Calu3 (cell line): Measurements from ENCODE around the gene GATAD2A. TPM values are rescaled to one million over a fixed set of nuclear protein-coding genes. Genes with fewer than 3 reads are reported as not detected.
"Not testable (repeated sequence)": the region's sequence is repeated elsewhere in the genome, so short reads cannot be mapped to it uniquely, and the experiment has no call there.

Experiments used
- BruUV-seq: library from RNA; stranded (reverse); fragments of 400-500 nt; replicated peaks from 2 replicates; lab custom pipeline; 2021; lab: Mats Ljungman, UMichigan
- CTCF ChIA-PET: fragments of 300-600 bp; sonication (Branson Sonifier 250); formaldehyde crosslinking; loops from one replicate; lab custom pipeline; 2022; ENCODE audit warnings: antibody characterized with exemption; lab: Charles Lee
- DNase-seq: peaks from one replicate; pipeline ENCODE4 v3.0.0; 2022
- H3K27ac Mint-ChIP-seq: one replicate; pipeline ENCODE4 v1.8.0; 2022; ENCODE audit warnings: mixed read lengths; ENCODE audit not compliant: unreplicated experiment
- H3K27me3 Mint-ChIP-seq: one replicate; pipeline ENCODE4 v1.8.0; 2022; ENCODE audit warnings: mixed read lengths; ENCODE audit not compliant: unreplicated experiment
- H3K36me3 Mint-ChIP-seq: one replicate; pipeline ENCODE4 v1.8.0; 2022; ENCODE audit warnings: mild to moderate bottlenecking, moderate library complexity, mixed read lengths; ENCODE audit not compliant: insufficient read depth, unreplicated experiment
- H3K4me1 Mint-ChIP-seq: one replicate; pipeline ENCODE4 v1.8.0; 2022; ENCODE audit warnings: mild to moderate bottlenecking, low read depth, mixed read lengths; ENCODE audit not compliant: unreplicated experiment
- H3K4me3 Mint-ChIP-seq: one replicate; pipeline ENCODE4 v1.8.0; 2022; ENCODE audit warnings: mild to moderate bottlenecking, low read depth, moderate library complexity, mixed read lengths; ENCODE audit not compliant: unreplicated experiment
- H3K9me3 Mint-ChIP-seq: one replicate; pipeline ENCODE4 v1.8.0; 2022; ENCODE audit warnings: low read depth, mixed read lengths; ENCODE audit not compliant: unreplicated experiment
- intact Hi-C: fragments of 100-400 bp; cut with micrococcal nuclease; formaldehyde crosslinking; loops from one replicate; pipeline ENCODE4 v1.10.0; 2022; ENCODE audit not compliant: unreplicated experiment
- total RNA-seq: library from RNA; stranded (reverse); gene quantifications from 2 replicates; pipeline ENCODE4 v1.2.3, GENCODE V29; 2022
- TF ChIP-seq, protein P1 (sequence below): fragments of 200-600 bp; IDR thresholded peaks from one replicate; pipeline ENCODE4 v1.8.0; 2022; ENCODE audit warnings: antibody characterized with exemption; ENCODE audit not compliant: unreplicated experiment

Gene GATAD2A
- total RNA-seq, 1 experiment from 2014 or later: 79.8 TPM

DNA sequence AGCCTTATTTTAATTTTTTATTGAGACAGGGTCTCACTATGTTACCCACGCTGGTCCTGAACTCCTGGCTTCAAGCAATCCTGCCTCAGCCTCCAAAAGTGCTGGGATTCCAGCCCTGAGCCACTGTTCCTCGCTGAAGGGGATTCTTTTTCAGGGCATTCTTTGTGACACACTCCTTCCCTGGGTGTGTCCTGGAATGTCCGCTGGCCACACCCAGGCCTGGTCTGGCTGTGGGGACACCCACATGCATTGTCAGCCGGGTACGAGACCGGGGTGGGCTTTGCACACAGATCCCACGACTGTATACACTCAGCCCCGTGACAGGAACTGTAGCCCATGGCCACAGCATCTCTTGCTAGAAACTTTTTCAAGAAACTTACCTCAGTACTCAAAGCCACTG lies 34.4 kb upstream of the GATAD2A start:
- no peaks in the 10 kb centered on the region for H3K36me3 Mint-ChIP-seq

DNA sequence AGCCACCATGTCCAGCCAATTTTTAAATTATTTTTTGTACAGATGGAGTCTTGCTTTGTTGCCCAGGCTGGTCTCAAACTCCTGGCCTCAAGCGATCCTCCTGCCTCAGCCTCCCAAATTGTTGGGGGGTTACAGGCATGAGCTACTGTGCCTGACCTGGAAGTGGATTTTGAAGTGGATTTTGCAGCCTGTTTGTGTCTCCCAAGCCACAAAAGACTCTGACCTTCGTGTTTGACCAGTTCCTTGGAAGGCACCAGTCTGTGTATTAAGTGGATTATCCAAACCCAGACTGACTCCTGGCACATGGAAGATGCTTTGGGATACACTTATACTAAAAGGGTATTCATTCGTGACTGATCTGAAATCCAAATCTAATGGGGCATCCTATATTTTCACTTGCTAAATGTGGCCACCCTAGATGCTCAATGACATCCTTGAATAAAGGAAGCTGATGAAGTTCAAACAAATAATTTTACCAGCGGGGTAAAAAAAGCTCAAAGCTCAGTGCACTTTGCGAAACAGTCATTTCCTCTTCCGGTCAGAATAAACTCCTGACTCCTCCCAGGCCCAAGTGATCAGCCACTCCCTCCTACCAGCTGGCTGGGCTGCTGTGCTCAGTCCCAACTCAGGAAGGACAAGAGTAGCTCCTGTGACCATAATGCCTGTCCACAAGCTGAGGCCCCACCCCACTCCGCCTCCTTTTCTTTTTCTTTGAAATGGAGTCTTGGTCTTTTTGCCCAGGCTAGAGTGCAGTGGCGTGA lies 32.6 kb upstream of the GATAD2A start:
- intact Hi-C loops: no loop called here
- TF ChIP-seq, protein P1, sequence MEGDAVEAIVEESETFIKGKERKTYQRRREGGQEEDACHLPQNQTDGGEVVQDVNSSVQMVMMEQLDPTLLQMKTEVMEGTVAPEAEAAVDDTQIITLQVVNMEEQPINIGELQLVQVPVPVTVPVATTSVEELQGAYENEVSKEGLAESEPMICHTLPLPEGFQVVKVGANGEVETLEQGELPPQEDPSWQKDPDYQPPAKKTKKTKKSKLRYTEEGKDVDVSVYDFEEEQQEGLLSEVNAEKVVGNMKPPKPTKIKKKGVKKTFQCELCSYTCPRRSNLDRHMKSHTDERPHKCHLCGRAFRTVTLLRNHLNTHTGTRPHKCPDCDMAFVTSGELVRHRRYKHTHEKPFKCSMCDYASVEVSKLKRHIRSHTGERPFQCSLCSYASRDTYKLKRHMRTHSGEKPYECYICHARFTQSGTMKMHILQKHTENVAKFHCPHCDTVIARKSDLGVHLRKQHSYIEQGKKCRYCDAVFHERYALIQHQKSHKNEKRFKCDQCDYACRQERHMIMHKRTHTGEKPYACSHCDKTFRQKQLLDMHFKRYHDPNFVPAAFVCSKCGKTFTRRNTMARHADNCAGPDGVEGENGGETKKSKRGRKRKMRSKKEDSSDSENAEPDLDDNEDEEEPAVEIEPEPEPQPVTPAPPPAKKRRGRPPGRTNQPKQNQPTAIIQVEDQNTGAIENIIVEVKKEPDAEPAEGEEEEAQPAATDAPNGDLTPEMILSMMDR: no peak
- Mint-ChIP-seq H3K9me3 (no peaks in the 10 kb centered on the region), H3K4me3 (no peak overlapping the region), H3K27ac (peak overlapping the region; percentile 56), H3K36me3 (peaks cover 4% of the 10 kb centered on the region), H3K27me3 (no peaks in the 10 kb centered on the region), H3K4me1 (peaks cover 14% of the 10 kb centered on the region)
- DNase-seq: peak; percentile 46
- BruUV-seq: no TSS peak
- CTCF ChIA-PET: interaction anchor here (0.8 to 1.4 kb wide), 4 partner anchors 8 to 118 kb away, joined by 3 to 4 read pairs (median 3); no protein-coding TSS in a partner anchor

More for the DNA sequence above, 34.4 kb upstream of the GATAD2A start:
- Mint-ChIP-seq H3K4me3 (no peak overlapping the region), H3K9me3 (no peaks in the 10 kb centered on the region), H3K27ac (no peak overlapping the region), H3K4me1 (peaks cover 8% of the 10 kb centered on the region), H3K27me3 (no peaks in the 10 kb centered on the region)
- peak; percentile 48 for DNase-seq
- CTCF ChIA-PET: no interaction called here
- TF ChIP-seq, protein P1: no peak
- BruUV-seq: no TSS peak
- intact Hi-C loops: no loop called here

DNA sequence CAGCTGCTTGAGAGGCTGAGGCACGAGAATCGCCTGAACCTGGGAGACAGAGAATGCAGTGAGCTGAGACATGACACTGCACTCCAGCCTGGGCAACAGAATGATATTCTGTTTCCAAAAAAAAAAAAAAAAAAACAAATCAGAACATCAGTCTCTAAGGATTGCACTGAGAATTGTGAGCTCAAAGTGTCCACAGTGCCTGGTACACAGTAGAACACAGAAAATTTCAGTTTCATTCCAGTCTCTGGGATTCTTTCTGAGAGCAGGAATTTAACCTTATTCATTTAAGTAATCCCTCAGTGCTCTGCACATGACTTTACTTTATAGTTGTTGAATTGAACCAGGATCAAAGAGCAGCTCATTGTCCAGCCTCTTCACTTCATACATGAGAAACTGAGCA lies 25.9 kb upstream of the GATAD2A start:
- CTCF ChIA-PET: interaction anchor here (0.7 kb wide), 1 partner anchor 112 kb away, joined by 3 read pairs; no protein-coding TSS in a partner anchor
- H3K27ac Mint-ChIP-seq: no peak overlapping the region
- intact Hi-C loops: no loop called here

DNA sequence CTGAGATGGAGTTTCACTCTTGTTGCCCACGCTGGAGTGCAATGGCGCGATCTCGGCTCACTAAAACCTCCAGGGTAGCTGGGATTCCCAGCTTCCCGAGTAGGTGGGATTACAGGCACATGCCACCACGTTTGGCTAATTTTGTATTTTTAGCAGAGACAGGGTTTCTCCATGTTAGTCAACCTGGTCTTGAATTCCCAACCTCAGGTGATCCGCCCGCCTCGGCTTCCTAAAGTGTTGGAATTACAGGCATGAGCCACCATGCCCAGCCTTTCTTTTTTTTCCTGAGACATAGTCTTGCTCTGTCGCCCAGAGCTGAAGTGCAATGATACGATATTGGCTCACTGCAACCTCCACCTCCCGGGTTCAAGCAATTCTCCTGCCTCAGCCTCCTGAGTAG lies 25.2 kb upstream of the GATAD2A start:
- Mint-ChIP-seq H3K4me1 (peaks cover 12% of the 10 kb centered on the region), H3K36me3 (peaks cover 24% of the 10 kb centered on the region)
- H3K9me3 Mint-ChIP-seq, H3K27ac Mint-ChIP-seq, DNase-seq, intact Hi-C loops, BruUV-seq, CTCF ChIA-PET, H3K4me3 Mint-ChIP-seq, H3K27me3 Mint-ChIP-seq: not testable (repeated sequence)

More for the DNA sequence above, 25.9 kb upstream of the GATAD2A start:
- Mint-ChIP-seq H3K4me3 (no peak overlapping the region), H3K4me1 (peaks cover 17% of the 10 kb centered on the region), H3K9me3 (no peaks in the 10 kb centered on the region), H3K27me3 (no peaks in the 10 kb centered on the region), H3K36me3 (peaks cover 22% of the 10 kb centered on the region)
- TF ChIP-seq, protein P1: no peak
- no TSS peak for BruUV-seq
- DNase-seq: no peak
